NCI-H69 (cell line): ENCODE data around the gene HOXD13.
A peak's percentile ranks its signal among the peaks of the same experiment; 100 is the strongest.

Experiments used
- DNase-seq: peaks from one replicate; lab custom pipeline; 2025; lab: John Stamatoyannopoulos, UW

HOXD13 gene

GRCh38 chr2:176081376-176081836 lies 11.1 kb upstream of the HOXD13 start:
- DNase-seq, result no peak

GRCh38 chr2:176081837-176082524 lies 10.5 kb upstream of the HOXD13 start:
- no peak for DNase-seq

GRCh38 chr2:176082525-176082823 lies 10.0 kb upstream of the HOXD13 start:
- DNase-seq, result no peak

GRCh38 chr2:176082824-176083751 lies 9.4 kb upstream of the HOXD13 start:
- no peak for DNase-seq

GRCh38 chr2:176083796-176084261 lies 8.7 kb upstream of the HOXD13 start, which contains the start of gene EVX2:
EVX2 (minus strand) TSS chr2:176083962; CDS start chr2:176083776, 186 bp downstream.
- DNase-seq, result no peak

GRCh38 chr2:176084611-176085119 lies 7.9 kb upstream of the HOXD13 start:
- no peak for DNase-seq

- no peak for DNase-seq
Measured at GRCh38 chr2:176085120-176085788, 7.3 kb upstream of the HOXD13 start.

GRCh38 chr2:176085861-176086771 lies 6.4 kb upstream of the HOXD13 start:
- peak; percentile 70 for DNase-seq

- DNase-seq, result no peak
Measured at GRCh38 chr2:176087330-176088047, 5.0 kb upstream of the HOXD13 start.

GRCh38 chr2:176088048-176088936 lies 4.2 kb upstream of the HOXD13 start:
- DNase-seq, result peak; percentile 81

GRCh38 chr2:176088937-176089842 lies 3.3 kb upstream of the HOXD13 start:
- DNase-seq, result peak; percentile 39

GRCh38 chr2:176089843-176090395 lies 2.6 kb upstream of the HOXD13 start:
- no peak for DNase-seq

GRCh38 chr2:176090862-176091261 lies 1.7 kb upstream of the HOXD13 start:
- DNase-seq, result no peak

- DNase-seq, result no peak
Measured at GRCh38 chr2:176091329-176092258, 927 bp upstream of the HOXD13 start.

GRCh38 chr2:176093145-176093897 lies 800 bp downstream of the HOXD13 start:
- DNase-seq, result no peak

- no peak for DNase-seq
Measured at GRCh38 chr2:176093898-176094249, 1.4 kb downstream of the HOXD13 start.
